Osteoblast (primary cell): ENCODE results near the gene MYH10. TPM values are rescaled to one million over a fixed set of nuclear protein-coding genes. Genes with fewer than 3 reads are reported as not detected.

Experiments
- DNase-seq: peaks from one replicate; pipeline ENCODE4 v3.0.0; 2011; ENCODE audit warnings: low spot score, mixed read lengths; ENCODE audit not compliant: insufficient read length; ENCODE audit errors: missing footprints
- H2AFZ ChIP-seq: 2 replicates; pipeline ENCODE4 v1.6.0; 2011; ENCODE audit warnings: mild to moderate bottlenecking, low read length
- H3K27ac ChIP-seq: 2 replicates; pipeline ENCODE4 v1.5.1; 2011; ENCODE audit warnings: mild to moderate bottlenecking, low read depth, low read length, moderate library complexity
- H3K27me3 ChIP-seq: 2 replicates; pipeline ENCODE4 v1.6.0; 2012; ENCODE audit warnings: mild to moderate bottlenecking, control low read depth, inconsistent platforms, low read length, moderate library complexity; ENCODE audit not compliant: insufficient read depth
- H3K36me3 ChIP-seq: 2 replicates; pipeline ENCODE4 v1.5.1; 2011; ENCODE audit warnings: mild to moderate bottlenecking, low read length, control low read depth, moderate library complexity; ENCODE audit not compliant: insufficient read depth
- H3K4me1 ChIP-seq: 2 replicates; pipeline ENCODE4 v1.5.1; 2011; ENCODE audit warnings: mild to moderate bottlenecking, low read length, control low read depth, moderate library complexity; ENCODE audit not compliant: insufficient read depth
- H3K4me2 ChIP-seq: 2 replicates; pipeline ENCODE4 v1.6.0; 2011; ENCODE audit warnings: mild to moderate bottlenecking, low read length; ENCODE audit not compliant: insufficient read depth
- H3K4me3 ChIP-seq: fragments of 200-600 bp; sonication (generic); 3 replicates; pipeline ENCODE4 v1.5.1; 2012; ENCODE audit warnings: mild to moderate bottlenecking, low read length, inconsistent platforms; ENCODE audit not compliant: insufficient read depth
- H3K79me2 ChIP-seq: 2 replicates; pipeline ENCODE4 v1.6.0; 2012; ENCODE audit warnings: mild to moderate bottlenecking, low read length, control low read depth, inconsistent platforms; ENCODE audit not compliant: insufficient read depth
- H3K9me3 ChIP-seq: 2 replicates; pipeline ENCODE4 v1.5.1; 2011; ENCODE audit warnings: low read depth, low read length, control low read depth
- H4K20me1 ChIP-seq: 2 replicates; pipeline ENCODE4 v1.6.0; 2012; ENCODE audit warnings: mild to moderate bottlenecking, low read length, control low read depth; ENCODE audit not compliant: insufficient read depth
- total RNA-seq: library from RNA; depleted of rRNA; stranded (reverse); fragments of >200 nt; gene quantifications from 2 replicates; pipeline ENCODE4 v1.2.3, GENCODE V29; 2012
- TF ChIP-seq, protein P1 (sequence below): IDR thresholded peaks from 2 replicates; pipeline ENCODE4 v1.5.1; 2011; ENCODE audit warnings: mild to moderate bottlenecking, low read depth, low read length, moderate library complexity; ENCODE audit errors: extremely low read depth

MYH10 gene
- total RNA-seq, 1 donor, result 40.9 TPM

GRCh38 chr17:8563024-8563776 is 67.3 kb downstream of the MYH10 start:
- H3K4me3 ChIP-seq, result no peak overlapping the region
- H3K9me3 ChIP-seq, result no peaks in the 10 kb centered on the region
- no peaks in the 10 kb centered on the region for H3K27me3 ChIP-seq
- no peak overlapping the region for H2AFZ ChIP-seq
- no peak overlapping the region for H3K4me2 ChIP-seq
- no peak overlapping the region for H3K27ac ChIP-seq
- H4K20me1 ChIP-seq, result no peaks in the 10 kb centered on the region
- H3K79me2 ChIP-seq, result no peaks in the 10 kb centered on the region
- H3K36me3 ChIP-seq, result peaks cover 13% of the 10 kb centered on the region
- no peak for DNase-seq
- TF ChIP-seq, protein P1, sequence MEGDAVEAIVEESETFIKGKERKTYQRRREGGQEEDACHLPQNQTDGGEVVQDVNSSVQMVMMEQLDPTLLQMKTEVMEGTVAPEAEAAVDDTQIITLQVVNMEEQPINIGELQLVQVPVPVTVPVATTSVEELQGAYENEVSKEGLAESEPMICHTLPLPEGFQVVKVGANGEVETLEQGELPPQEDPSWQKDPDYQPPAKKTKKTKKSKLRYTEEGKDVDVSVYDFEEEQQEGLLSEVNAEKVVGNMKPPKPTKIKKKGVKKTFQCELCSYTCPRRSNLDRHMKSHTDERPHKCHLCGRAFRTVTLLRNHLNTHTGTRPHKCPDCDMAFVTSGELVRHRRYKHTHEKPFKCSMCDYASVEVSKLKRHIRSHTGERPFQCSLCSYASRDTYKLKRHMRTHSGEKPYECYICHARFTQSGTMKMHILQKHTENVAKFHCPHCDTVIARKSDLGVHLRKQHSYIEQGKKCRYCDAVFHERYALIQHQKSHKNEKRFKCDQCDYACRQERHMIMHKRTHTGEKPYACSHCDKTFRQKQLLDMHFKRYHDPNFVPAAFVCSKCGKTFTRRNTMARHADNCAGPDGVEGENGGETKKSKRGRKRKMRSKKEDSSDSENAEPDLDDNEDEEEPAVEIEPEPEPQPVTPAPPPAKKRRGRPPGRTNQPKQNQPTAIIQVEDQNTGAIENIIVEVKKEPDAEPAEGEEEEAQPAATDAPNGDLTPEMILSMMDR, result no peak
- no peaks in the 10 kb centered on the region for H3K4me1 ChIP-seq

DNA sequence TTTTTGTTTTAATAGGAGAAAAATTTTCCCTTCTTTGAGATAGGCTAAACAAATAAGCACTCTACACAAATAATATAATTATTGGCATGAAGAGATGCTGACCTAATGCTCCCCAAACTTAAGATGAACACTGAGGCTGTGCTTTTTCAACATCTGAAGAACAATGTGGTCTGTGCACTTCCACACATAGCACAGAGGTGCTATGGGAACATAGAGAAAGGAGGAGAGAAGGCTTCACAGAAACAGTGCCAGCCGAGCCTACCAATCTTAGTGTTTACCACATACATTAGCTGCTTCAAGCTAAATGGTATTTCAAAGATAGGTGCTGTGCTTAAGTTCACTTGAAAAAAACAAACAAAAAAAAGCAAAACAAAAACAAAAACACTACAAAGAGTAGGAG is 72.4 kb downstream of the MYH10 start:
- Histone ChIP-seq H3K27me3 (no peaks in the 10 kb centered on the region), H3K4me3 (no peak overlapping the region), H3K79me2 (no peaks in the 10 kb centered on the region), H3K4me1 (peaks cover 2% of the 10 kb centered on the region), H3K36me3 (peaks cover 8% of the 10 kb centered on the region), H3K4me2 (no peak overlapping the region), H4K20me1 (no peaks in the 10 kb centered on the region), H2AFZ (no peak overlapping the region), H3K9me3 (no peaks in the 10 kb centered on the region), H3K27ac (no peak overlapping the region)
- TF ChIP-seq, protein P1, result no peak
- no peak for DNase-seq

GRCh38 chr17:8557176-8557806 is 73.2 kb downstream of the MYH10 start:
- H3K4me3 ChIP-seq, result no peak overlapping the region

GRCh38 chr17:8556074-8556473 is 74.5 kb downstream of the MYH10 start:
- DNase-seq, result no peak
- no peak overlapping the region for H3K4me2 ChIP-seq

More at GRCh38 chr17:8557176-8557806, 73.2 kb downstream of the MYH10 start:
- H2AFZ ChIP-seq, result no peak overlapping the region
- peaks cover 3% of the 10 kb centered on the region for H3K4me1 ChIP-seq
- no peak overlapping the region for H3K4me2 ChIP-seq
- H3K36me3 ChIP-seq, result peaks cover 11% of the 10 kb centered on the region
- no peaks in the 10 kb centered on the region for H3K27me3 ChIP-seq
- H3K9me3 ChIP-seq, result no peaks in the 10 kb centered on the region
- no peaks in the 10 kb centered on the region for H3K79me2 ChIP-seq
- DNase-seq, result no peak
- H4K20me1 ChIP-seq, result no peaks in the 10 kb centered on the region
- H3K27ac ChIP-seq, result no peak overlapping the region
- TF ChIP-seq, protein P1, result no peak

More at GRCh38 chr17:8556074-8556473, 74.5 kb downstream of the MYH10 start:
- peaks cover 12% of the 10 kb centered on the region for H3K36me3 ChIP-seq
- no peaks in the 10 kb centered on the region for H4K20me1 ChIP-seq
- H3K27me3 ChIP-seq, result no peaks in the 10 kb centered on the region
- H3K27ac ChIP-seq, result no peak overlapping the region
- H3K4me1 ChIP-seq, result peaks cover 3% of the 10 kb centered on the region
- TF ChIP-seq, protein P1, result no peak
- no peak overlapping the region for H3K4me3 ChIP-seq
- H3K9me3 ChIP-seq, result no peaks in the 10 kb centered on the region
- H2AFZ ChIP-seq, result no peak overlapping the region
- H3K79me2 ChIP-seq, result no peaks in the 10 kb centered on the region
